GM19025 (cell line): ENCODE results near the gene TAOK3.
"Not testable (repeated sequence)": the region's sequence is repeated elsewhere in the genome, so short reads cannot be mapped to it uniquely, and the experiment has no call there.

Experiments
- ATAC-seq: cut with Tn5 transposase; IDR thresholded peaks from one replicate; pipeline ENCODE4 v1.9.1; 2021; ENCODE audit warnings: mild to moderate bottlenecking, low read depth, moderate library complexity; ENCODE audit not compliant: unreplicated experiment

TAOK3 gene

GRCh38 chr12:118344829-118345228, 27.9 kb downstream of the TAOK3 start:
- ATAC-seq, result no peak

GRCh38 chr12:118342090-118342489, 30.6 kb downstream of the TAOK3 start:
- no peak for ATAC-seq

GRCh38 chr12:118337194-118337838, 35.4 kb downstream of the TAOK3 start:
- ATAC-seq, result no peak

DNA sequence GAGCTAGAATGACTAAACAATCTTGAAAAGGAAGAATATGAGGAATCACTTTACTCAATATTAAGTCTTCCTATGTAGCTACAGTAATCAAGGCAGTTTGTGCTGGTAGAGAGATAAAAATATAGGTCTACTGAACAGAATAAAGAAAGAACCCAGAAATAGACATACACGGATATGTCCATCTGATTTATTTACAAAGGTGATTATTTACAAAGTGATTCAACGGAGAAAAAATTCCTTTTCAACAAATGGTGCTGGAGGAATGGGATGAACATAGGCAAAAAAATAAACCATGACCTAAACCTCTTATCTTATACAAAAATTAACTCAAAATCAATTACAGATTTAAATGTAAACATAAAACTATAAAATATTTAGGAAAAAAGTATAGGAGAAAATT, 36.6 kb downstream of the TAOK3 start:
- no peak for ATAC-seq

- no peak for ATAC-seq
These were observed 37.7 kb downstream of the TAOK3 start for GRCh38 chr12:118334939-118335567.

DNA sequence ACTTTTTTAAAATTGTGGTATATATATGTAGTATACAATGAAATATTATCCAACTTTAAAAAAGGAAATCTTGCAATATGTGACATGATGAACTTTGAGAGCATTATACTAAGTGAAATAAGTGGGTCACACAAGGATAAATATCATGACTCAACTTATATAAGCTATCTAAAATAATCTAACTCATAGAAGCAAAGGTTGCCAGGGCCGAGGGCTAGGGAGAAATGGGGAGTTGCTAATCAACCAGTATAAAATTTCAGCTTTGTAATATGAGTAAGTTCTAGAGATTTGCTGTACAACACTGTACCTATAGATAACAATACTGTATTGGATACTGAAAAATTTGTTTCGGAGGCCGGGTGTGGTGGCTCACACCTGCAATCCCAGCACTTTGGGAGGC, 38.5 kb downstream of the TAOK3 start:
- ATAC-seq, result no peak

DNA sequence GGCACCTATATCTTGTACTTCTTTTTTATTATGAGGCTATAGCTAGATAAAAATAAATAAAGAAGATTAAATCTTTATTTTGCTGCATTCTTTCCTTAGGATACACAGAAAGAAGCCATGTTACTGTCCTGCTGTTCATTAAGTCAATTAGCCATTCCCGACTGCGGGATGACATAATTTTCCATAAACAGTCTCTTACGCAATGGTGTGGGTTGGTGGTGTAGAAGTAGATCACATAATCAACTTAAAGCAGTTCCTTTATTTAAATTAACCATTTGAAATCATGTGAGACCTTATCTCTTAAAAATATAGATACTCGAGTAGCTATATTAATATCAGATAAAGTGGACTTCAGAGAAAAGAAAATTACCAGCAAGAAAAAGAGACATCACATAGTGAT, 40.2 kb downstream of the TAOK3 start:
- ATAC-seq, result no peak

DNA sequence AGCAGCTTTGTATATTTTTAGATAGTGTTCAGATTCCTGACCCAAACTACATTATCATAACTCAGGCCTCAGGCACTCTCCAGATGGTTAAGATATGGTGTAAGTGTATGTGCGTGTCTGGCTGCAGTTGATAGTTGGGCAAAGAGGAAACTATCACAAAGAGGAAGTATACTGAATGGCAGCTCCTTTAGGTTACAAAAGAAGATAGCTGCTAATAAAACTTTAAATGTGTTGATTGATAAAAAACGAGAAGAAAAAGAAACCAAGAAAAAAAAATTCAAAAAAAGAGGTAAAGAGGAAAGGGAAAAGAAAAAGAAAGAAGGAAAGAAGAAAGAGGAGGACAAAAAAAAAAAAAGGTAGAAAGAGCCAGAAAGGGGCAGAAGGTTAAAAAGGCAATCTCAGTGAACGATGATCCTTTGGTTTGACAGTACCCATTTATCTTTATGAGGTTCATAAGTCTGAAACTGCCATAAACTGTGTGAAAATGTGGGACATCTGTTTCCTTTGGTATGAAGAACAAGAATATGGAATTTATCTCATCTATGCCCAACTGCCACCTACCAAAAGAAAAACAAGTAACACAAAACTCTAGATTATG, 42.2 kb downstream of the TAOK3 start:
- peak; percentile 53 for ATAC-seq

DNA sequence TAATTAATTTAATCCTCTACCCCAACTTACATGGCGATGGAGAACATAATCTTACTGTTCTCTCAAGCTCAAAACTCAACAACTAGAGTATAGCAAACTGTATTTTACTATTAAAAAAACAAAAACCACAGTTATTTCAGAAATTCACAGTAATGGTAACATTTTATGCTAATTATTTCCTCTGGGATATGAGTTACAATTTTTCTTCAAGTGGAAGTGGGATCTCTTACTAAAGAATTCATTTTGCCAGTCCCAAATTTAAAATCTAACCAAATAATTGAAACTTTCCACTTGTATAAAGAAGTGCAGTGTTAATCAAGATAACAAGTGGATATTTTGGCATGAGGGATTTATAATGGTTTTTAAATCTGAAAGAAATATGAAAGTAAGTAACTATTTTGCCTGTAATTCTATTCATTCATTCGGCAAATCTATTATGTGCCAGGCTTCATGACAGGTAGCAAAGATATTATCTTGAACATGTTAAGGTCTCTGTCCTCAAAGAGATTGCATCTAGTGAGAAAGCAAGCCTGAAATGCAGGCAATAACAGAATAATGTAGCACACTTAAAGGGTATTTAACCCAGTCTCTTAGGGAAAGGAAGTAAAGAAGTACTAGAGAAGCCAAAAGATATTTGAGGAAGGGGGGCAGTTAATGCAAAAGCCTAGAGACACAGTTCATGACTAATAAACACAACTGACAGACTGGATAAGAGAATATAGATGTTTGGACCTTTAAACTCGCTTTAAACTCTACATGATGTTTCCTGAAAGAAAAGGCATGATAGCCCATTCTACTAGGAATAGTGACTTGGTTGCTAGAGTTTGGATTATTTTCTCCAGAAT, 44.0 kb downstream of the TAOK3 start:
- ATAC-seq, result no peak

GRCh38 chr12:118327391-118327790, 45.3 kb downstream of the TAOK3 start:
- ATAC-seq, result no peak

- no peak for ATAC-seq
These were observed 45.7 kb downstream of the TAOK3 start for GRCh38 chr12:118326991-118327390.

DNA sequence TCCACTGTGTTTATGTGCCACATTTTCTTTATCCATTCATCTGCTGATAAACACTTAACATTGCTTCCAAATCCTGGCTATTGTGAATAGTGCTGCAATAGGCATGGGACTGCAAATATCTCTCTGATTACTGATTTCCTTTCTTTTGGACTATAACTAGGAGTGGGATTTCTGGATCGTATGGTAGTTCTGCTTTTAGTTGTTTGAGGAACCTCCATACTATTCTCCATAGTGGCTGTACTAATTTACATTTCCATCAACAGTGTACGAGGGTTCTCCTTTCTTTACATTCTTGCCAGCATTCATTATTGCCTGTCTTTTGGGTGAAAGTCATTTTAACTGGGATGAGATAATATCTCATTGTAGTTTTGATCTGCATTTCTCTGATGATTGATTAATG, 47.6 kb downstream of the TAOK3 start:
- ATAC-seq, result no peak

- ATAC-seq, result no peak
These were observed 53.1 kb downstream of the TAOK3 start for GRCh38 chr12:118319627-118320026.

DNA sequence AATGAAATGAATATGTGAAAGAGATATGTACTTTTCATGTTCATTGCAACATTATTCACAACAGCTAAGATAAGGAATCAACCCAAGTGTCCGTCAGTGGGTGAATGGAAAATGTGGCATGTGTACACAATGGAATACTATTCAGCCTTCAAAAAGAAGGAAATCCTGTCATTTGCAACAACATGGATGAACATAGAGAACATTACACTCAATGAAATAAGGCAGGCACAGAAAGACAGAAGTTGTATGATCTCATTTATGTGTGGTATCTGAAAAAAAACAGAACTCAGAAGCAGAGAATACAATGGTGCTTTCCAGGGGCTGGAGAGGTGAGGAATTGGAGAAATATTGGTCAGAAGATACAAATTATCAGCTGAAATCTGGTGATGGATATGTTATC, 54.0 kb downstream of the TAOK3 start:
- ATAC-seq, result no peak

DNA sequence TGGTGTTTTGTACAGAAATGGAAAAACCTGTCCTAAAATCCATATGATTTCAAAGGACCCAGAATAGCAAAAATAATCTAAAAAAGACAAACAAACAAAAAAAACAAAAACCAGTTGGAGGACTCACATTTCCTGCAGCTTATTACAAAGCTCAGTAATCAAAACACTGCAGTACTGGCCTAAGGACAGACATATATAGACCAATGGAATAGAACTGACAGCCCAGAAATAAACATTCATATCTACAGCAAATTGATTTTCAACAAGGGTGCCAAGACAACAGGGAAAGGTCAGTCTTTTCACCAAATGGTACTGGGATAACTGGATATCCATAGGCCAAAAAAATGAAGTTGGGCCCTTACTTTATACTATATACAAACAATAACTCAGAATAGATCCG, 55.0 kb downstream of the TAOK3 start:
- ATAC-seq, result no peak

GRCh38 chr12:118315821-118316220, 56.9 kb downstream of the TAOK3 start:
- ATAC-seq, result no peak

DNA sequence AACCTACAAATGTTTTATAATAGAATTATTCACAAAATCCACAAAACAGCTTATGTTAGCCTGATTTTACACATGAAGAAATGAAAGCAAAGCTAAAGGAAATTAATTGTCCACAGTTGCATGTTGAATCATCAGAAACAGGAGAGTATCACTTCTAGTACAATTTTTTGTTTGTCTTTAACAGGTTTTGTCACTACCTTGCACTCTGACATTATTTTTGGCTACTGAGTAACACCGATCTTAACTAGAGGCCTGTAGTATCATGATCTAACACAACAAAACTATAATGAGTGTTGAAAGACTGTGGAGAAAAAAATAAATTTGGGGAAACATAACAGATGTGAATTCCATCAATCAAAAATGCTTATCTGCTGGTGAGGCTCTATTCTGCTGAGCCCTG, 60.1 kb downstream of the TAOK3 start:
- ATAC-seq, result peak; percentile 47

GRCh38 chr12:118311666-118312065, 61.0 kb downstream of the TAOK3 start:
- no peak for ATAC-seq

DNA sequence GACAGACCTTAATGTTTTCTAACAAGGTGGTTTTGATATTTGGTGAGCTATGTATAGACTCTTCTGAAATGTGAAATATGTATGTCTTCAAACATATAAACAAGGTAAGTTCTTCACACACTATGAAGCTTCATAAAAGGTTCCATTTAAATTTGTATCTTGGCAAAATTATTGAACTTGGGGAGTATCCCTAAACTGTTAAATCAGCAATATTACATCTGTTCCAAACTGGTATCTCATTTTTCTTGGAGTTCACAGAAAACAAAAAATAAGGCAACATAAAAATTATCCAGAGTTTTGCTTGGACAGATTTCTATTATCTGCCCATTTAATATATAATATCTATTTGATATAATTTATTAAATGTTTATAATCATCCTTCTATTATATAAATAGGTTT, 62.4 kb downstream of the TAOK3 start:
- no peak for ATAC-seq

- ATAC-seq, result not testable (repeated sequence)
These were observed 64.7 kb downstream of the TAOK3 start for GRCh38 chr12:118308006-118308405.
